GM18951 (cell line): ENCODE measurements around the gene NXPH3.

Experiments
- POLR2A ChIP-seq: IDR thresholded peaks from 4 replicates; pipeline ENCODE4 v1.6.1; 2011; ENCODE audit warnings: mild to moderate bottlenecking; ENCODE audit not compliant: insufficient read length, insufficient read depth; ENCODE audit errors: extremely low read depth
- in situ Hi-C: fragments of 300-500 bp; cut with MboI; formaldehyde crosslinking; loops from one replicate; pipeline ENCODE4 v1.12.0; 2022; ENCODE audit warnings: low sequenced_read_pairs, mixed read lengths, inconsistent platforms; ENCODE audit not compliant: unreplicated experiment

NXPH3 gene

GRCh38 chr17:49595328-49595727 is 19.7 kb downstream of the NXPH3 start:
- in situ Hi-C loops = no loop called here
- TF ChIP-seq POLR2A = no peak

GRCh38 chr17:49595980-49596379 is 20.3 kb downstream of the NXPH3 start:
- TF ChIP-seq POLR2A = no peak
- in situ Hi-C loops = no loop called here

GRCh38 chr17:49596613-49597244 is 21.1 kb downstream of the NXPH3 start:
- no peak for TF ChIP-seq POLR2A
- in situ Hi-C loops = no loop called here

- TF ChIP-seq POLR2A = no peak
- in situ Hi-C loops = no loop called here
Observed at GRCh38 chr17:49597436-49597835, 21.8 kb downstream of the NXPH3 start.

GRCh38 chr17:49597928-49598655 is 22.4 kb downstream of the NXPH3 start:
- in situ Hi-C loops = no loop called here
- TF ChIP-seq POLR2A = no peak

- in situ Hi-C loops = no loop called here
Observed at GRCh38 chr17:49598918-49599317, 23.2 kb downstream of the NXPH3 start.

GRCh38 chr17:49600949-49601348 is 25.3 kb downstream of the NXPH3 start:
- TF ChIP-seq POLR2A = no peak
- in situ Hi-C loops = no loop called here

More at GRCh38 chr17:49598918-49599317, 23.2 kb downstream of the NXPH3 start:
- TF ChIP-seq POLR2A = no peak

- TF ChIP-seq POLR2A = no peak
- in situ Hi-C loops = no loop called here
Observed at GRCh38 chr17:49602783-49603182, 27.1 kb downstream of the NXPH3 start.

GRCh38 chr17:49603238-49603637 is 27.6 kb downstream of the NXPH3 start:
- TF ChIP-seq POLR2A = no peak
- in situ Hi-C loops = no loop called here

- in situ Hi-C loops = no loop called here
- no peak for TF ChIP-seq POLR2A
Observed at GRCh38 chr17:49603720-49604119, 28.0 kb downstream of the NXPH3 start.

- in situ Hi-C loops = no loop called here
- TF ChIP-seq POLR2A = no peak
Observed at GRCh38 chr17:49604314-49604869, 28.7 kb downstream of the NXPH3 start.

- in situ Hi-C loops = no loop called here
- TF ChIP-seq POLR2A = no peak
Observed at GRCh38 chr17:49610883-49611584, 35.4 kb downstream of the NXPH3 start.

GRCh38 chr17:49612726-49613125 is 37.1 kb downstream of the NXPH3 start:
- in situ Hi-C loops = no loop called here
- TF ChIP-seq POLR2A = no peak
